ENCODE measurements around the gene RBM28.
"Not testable (repeated sequence)": the region's sequence is repeated elsewhere in the genome, so short reads cannot be mapped to it uniquely, and the experiment has no call there.

The RBM28 gene

DNA sequence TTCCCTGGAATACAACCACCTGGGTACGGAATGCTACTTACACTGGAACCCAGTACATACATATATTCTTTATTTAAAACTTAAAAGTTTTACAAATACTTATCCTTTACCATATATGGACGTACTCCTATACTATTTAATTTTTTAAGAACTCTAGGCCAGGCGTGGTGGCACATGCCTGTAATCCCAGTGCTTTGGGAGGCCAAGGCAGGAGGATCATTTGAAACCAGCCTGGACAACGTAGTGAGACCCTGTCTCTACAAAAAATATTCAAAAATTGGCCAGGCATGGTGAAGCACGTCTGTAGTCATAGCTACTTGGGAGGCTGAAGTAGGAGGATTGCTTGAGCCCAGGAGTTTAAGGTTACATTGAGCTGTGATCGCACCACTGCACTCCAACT, 2.0 kb downstream of the RBM28 start:
- DNase-seq, result no peak

GRCh38 chr7:128335730-128336129, 8.0 kb downstream of the RBM28 start:
- no peak for DNase-seq

- no peak for DNase-seq
These were observed 19.4 kb downstream of the RBM28 start for GRCh38 chr7:128324368-128324680.

GRCh38 chr7:128323459-128324367, 20.0 kb downstream of the RBM28 start:
- DNase-seq, result no peak

GRCh38 chr7:128323040-128323439, 20.7 kb downstream of the RBM28 start:
- DNase-seq, result no peak

GRCh38 chr7:128322040-128322643, 21.6 kb downstream of the RBM28 start:
- DNase-seq, result peak; percentile 12

DNA sequence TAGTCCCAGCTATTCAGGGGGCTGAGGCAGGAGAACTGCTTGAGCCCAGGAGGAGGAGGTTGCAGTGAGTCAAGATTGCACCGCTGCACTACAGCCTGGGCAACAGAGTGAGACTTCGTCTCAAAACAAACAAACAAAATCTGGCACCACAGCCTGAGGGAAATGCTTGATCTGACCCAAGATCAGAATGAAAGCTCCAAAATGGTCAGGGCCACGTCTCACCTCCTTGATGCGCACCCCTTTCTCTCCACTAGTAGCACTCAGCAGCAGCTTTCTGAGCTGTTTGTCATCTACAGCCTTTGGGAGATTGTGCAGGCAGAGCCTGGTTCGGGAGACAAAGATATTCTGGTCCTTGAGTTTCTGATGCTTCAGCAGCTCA, 22.7 kb downstream of the RBM28 start:
- no peak for DNase-seq

GRCh38 chr7:128318691-128319090, 25.0 kb downstream of the RBM28 start:
- DNase-seq, result no peak

DNA sequence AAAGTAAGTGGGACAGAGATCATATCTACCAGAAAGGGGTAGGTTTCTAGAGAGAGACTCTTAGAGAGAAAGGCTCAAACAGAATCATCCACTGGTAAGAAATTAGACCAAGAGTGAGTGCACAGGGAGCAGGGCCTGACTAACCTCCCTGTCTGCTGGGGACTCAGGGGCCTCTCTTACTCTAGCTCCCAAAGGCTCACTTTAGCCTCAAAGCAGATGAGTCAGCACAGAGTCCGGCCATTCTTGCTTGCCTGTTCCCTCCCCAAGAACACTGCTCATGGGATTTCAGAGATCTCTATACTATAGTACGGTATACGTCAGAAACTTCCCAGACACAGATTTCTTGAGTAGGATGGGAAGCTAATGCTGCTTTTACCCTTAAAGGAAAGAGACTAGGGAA, 32.7 kb downstream of the RBM28 start:
- DNase-seq, result no peak

- DNase-seq, result no peak
These were observed 33.2 kb downstream of the RBM28 start for GRCh38 chr7:128310499-128310898.

DNA sequence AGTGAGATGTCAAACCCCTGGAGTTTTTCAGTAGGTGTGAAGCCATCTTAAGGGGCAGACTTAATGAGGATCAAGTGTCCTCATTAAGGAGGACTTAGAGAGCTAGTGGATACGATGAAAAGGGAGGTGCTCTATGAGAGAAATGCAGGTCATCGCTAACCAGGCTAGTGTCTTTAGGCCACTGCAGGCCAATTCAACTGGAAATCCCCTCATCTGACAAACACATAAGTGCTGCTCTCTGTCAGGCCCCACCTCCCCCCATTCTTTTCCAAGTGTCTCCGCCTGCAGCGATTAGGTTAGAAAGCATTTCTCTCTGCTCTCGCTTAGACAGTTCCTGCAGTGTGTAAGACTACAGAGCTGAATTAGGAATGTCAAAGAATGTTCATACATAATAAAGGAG, 33.7 kb downstream of the RBM28 start:
- no peak for DNase-seq

DNA sequence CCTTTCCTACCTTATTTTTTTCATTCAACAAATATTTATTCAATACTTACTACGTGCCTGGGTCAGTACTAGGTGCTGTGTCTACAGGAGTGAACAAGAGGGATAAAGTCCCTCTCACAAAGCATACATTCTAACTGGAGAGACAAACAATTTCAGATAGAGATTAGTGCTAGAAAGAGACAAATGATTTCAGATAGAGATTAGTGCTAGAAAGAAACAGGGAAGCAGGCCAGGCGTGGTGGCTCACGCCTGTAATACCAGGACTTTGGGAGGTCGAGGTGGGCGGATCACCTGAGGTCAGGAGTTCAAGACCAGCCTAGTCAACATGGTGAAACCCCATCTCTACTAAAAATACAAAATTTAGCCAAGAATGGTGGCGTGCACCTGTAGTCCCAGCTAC, 34.6 kb downstream of the RBM28 start:
- DNase-seq, result no peak

GRCh38 chr7:128307061-128307460, 36.6 kb downstream of the RBM28 start:
- DNase-seq, result no peak

DNA sequence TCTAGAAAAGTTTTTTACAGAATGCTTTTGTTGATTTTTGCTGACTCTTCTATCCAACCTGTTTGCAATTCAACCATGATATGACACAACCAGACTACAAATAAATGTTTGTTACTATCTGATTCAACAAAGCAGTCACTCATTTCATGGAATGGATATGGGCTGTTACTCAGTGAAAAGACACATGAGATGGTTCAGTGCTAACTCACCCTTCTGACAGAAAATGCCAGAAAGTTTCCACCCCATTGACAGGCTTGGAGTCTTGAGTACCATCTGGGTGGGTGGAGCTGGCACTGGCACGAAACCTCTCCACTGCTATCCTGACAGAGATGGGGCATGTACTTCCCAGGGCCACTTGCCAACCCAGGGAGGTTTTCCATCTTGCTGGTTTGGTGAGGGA, 39.5 kb downstream of the RBM28 start:
- no peak for DNase-seq

DNA sequence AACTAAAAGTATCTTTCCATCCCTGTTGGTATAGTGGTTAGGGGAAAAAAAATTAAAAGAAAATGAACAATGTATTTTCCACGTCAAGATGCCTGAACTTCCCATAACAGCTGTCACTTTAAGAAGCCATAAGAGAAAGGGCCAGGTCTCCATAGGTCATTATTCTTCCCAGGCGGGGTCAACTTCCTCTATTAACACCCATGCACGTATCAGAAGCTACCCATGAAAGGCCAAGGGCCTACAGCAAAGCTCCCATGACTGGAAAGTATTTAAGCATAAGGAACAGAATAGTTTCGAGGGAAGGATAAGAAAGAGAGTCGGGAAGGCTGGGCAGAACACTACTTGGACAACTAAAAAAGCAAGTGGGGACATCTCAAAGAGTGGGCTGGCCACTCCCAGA, 40.1 kb downstream of the RBM28 start:
- DNase-seq, result no peak

- no peak for DNase-seq
These were observed 40.6 kb downstream of the RBM28 start for GRCh38 chr7:128303133-128303532.

- peak; percentile 14 for DNase-seq
These were observed 41.6 kb downstream of the RBM28 start for GRCh38 chr7:128302139-128302538.

GRCh38 chr7:128299109-128299607, 44.5 kb downstream of the RBM28 start:
- DNase-seq, result no peak

DNA sequence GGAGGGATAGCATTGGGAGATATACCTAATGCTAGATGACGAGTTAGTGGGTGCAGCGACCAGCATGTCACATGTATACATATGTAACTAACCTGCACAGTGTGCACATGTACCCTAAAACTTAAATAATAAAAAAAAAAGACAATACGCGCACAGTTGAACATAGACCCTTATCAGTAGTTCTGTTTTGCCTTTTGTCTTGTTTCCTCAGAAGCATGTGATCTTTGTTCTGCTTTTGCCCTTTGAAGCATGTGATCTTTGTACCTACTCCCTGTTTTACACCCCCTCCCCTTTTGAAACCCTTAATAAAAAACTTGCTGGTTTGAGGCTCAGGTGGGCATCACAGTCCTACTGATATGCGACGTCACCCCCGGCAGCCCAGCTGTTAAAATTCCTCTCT, 45.7 kb downstream of the RBM28 start:
- DNase-seq, result not testable (repeated sequence)

GRCh38 chr7:128287556-128287955, 56.2 kb downstream of the RBM28 start:
- no peak for DNase-seq

DNA sequence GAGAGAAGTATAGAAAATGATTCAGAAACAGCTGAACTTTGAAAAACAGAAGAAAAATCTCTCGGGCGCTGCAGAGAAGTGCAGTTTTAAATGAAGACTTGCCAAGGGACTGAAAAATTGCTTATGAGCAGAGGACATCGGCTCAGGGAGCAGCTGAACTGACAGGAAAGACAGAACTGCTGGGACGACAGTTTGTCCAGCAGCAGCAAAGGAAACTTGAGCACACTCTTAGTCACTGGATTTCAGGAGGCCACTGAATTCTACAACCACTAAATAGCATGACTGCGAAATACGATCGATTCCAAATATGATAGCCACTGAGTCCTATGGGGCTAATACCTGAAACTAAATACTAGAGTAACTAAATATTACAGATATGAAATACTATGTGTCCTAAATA, 59.6 kb downstream of the RBM28 start:
- no peak for DNase-seq

DNA sequence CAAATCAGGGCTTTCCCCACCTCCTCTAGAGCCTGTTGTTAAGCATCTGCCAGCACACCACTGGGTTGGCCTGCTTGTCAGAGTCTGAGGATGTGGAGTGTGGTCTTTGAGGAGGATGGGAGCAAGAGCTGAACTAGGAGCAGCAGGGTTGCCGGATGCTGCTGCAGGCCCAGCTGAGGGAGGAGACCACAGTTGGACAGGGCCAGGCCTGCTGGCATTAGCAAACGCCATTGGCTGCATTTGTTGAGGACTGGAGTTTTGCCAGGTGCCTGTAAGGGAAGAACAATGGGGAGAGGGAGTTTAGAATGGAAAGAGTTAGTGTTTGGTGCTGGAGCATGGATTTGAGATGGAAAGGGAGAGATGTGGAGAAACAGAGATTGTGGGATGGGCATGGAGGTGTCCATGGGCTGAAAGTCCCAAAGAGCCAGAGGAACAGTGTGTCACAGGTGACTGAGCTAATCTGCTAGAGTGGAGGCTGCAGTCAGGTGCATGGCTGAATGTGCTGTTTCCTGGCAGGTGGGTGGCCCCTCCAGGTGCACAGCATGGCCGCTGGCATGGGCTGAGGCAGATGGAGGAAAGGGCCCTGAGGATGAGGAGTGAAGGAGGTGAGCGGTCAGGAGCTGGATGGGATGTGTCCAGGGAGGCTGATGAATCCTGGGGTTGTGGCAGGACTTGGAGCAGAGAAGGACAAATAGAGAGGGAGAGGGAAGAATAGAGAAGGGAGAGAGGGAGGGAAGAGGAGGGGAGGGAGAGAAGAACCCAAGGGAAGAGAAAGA, 61.9 kb downstream of the RBM28 start:
- DNase-seq, result no peak

GRCh38 chr7:128280451-128280850, 63.3 kb downstream of the RBM28 start:
- not testable (repeated sequence) for DNase-seq

Measured in NCI-H1092 treated with DMSO at 0.1 percent for 48 hours (cell line).